C4-2B (cell line): Measurements from ENCODE around the gene PCDH15.

Experiments
- H3K27ac ChIP-seq: fragments of 450-650 bp; 2 replicates; pipeline ENCODE4 v1.5.1; 2017
- CTCF ChIP-seq: fragments of 450-650 bp; conservative IDR thresholded peaks from 2 replicates; pipeline ENCODE4 v1.5.1; 2017; ENCODE audit warnings: mild to moderate bottlenecking
- ZFX ChIP-seq: fragments of 450-650 bp; IDR thresholded peaks from 2 replicates; pipeline ENCODE4 v1.6.1; 2017

The PCDH15 gene

GRCh38 chr10:53841483-53842145 is 959.4 kb downstream of the PCDH15 start:
- TF ChIP-seq CTCF (no peak), ZFX (no peak)
- H3K27ac ChIP-seq: no peak overlapping the region

- no peak for TF ChIP-seq CTCF
- TF ChIP-seq ZFX: no peak
- H3K27ac ChIP-seq: no peak overlapping the region
Observed at GRCh38 chr10:53840653-53841052, 960.4 kb downstream of the PCDH15 start.

- TF ChIP-seq ZFX: no peak
- TF ChIP-seq CTCF: peak; percentile 78
- no peak overlapping the region for H3K27ac ChIP-seq
Observed at GRCh38 chr10:53839440-53840039, 961.5 kb downstream of the PCDH15 start.

GRCh38 chr10:53836638-53837037 is 964.4 kb downstream of the PCDH15 start:
- H3K27ac ChIP-seq: no peak overlapping the region
- TF ChIP-seq ZFX (no peak), CTCF (no peak)

- no peak overlapping the region for H3K27ac ChIP-seq
- no peak for TF ChIP-seq ZFX
- TF ChIP-seq CTCF: no peak
Observed at GRCh38 chr10:53833908-53834307, 967.1 kb downstream of the PCDH15 start.

- no peak overlapping the region for H3K27ac ChIP-seq
- no peak for TF ChIP-seq ZFX
- TF ChIP-seq CTCF: no peak
Observed at GRCh38 chr10:53827261-53827660, 973.8 kb downstream of the PCDH15 start.

GRCh38 chr10:53808677-53809372 is 992.2 kb downstream of the PCDH15 start:
- no peak overlapping the region for H3K27ac ChIP-seq
- peak; percentile 34 for TF ChIP-seq CTCF
- no peak for TF ChIP-seq ZFX
